Neural cell (in vitro differentiated cells): Measurements from ENCODE around the gene ZNF638. TPM values are rescaled to one million over a fixed set of nuclear protein-coding genes. Genes with fewer than 3 reads are reported as not detected.

ENCODE experiments used
- H2AFZ ChIP-seq: fragments of 200-600, 300-800 bp; sonication (generic), shearing (Covaris generic); 2 replicates; pipeline ENCODE4 v1.6.0; 2014; ENCODE audit warnings: low read depth, mild to moderate bottlenecking, antibody characterized with exemption, low read length, moderate library complexity
- H3F3A ChIP-seq: fragments of 200-600 bp; shearing (Covaris generic); 2 replicates; pipeline ENCODE4 v1.6.1; 2016; ENCODE audit warnings: mild to moderate bottlenecking, moderate library complexity, mixed read lengths, antibody characterized with exemption, low read length; ENCODE audit not compliant: insufficient read depth, poor library complexity, severe bottlenecking
- H3K27ac ChIP-seq: fragments of 200-600, 300-800 bp; sonication (generic), shearing (Covaris generic); 2 replicates; pipeline ENCODE4 v1.5.1; 2014; ENCODE audit warnings: mild to moderate bottlenecking, low read length, moderate library complexity
- H3K27me3 ChIP-seq: fragments of 300-800, 200-600 bp; sonication (generic), shearing (Covaris generic); 2 replicates; pipeline ENCODE4 v1.6.0; 2014; ENCODE audit warnings: mild to moderate bottlenecking, low read depth, low read length, moderate library complexity; ENCODE audit not compliant: insufficient read depth
- H3K36me3 ChIP-seq: fragments of 300-800, 200-600 bp; sonication (generic), shearing (Covaris generic); 2 replicates; pipeline ENCODE4 v1.5.1; 2014; ENCODE audit warnings: mild to moderate bottlenecking, antibody characterized with exemption, low read length, moderate library complexity; ENCODE audit not compliant: insufficient read depth
- H3K4me2 ChIP-seq: fragments of 300-800, 200-600 bp; sonication (generic), shearing (Covaris generic); 2 replicates; pipeline ENCODE4 v1.6.0; 2014; ENCODE audit warnings: mild to moderate bottlenecking, low read length
- H3K4me3 ChIP-seq: fragments of 300-800, 200-600 bp; sonication (generic), shearing (Covaris generic); 2 replicates; pipeline ENCODE4 v1.5.1; 2014; ENCODE audit warnings: mild to moderate bottlenecking, low read length, moderate library complexity
- H3K79me2 ChIP-seq: fragments of 200-600 bp; shearing (Covaris generic); replicated peaks from 2 replicates; pipeline ENCODE4 v1.6.0; 2014; ENCODE audit warnings: mild to moderate bottlenecking, low read length, moderate library complexity; ENCODE audit not compliant: insufficient read depth
- H3K9ac ChIP-seq: fragments of 300-800, 200-600 bp; sonication (generic), shearing (Covaris generic); 2 replicates; pipeline ENCODE4 v1.6.1; 2016; ENCODE audit warnings: mild to moderate bottlenecking, low read length, mixed read lengths
- H3K9me2 ChIP-seq: fragments of 200-600 bp; shearing (Covaris generic); 2 replicates; pipeline ENCODE4 v1.6.1; 2016; ENCODE audit warnings: mild to moderate bottlenecking, low read length, mixed read lengths; ENCODE audit not compliant: insufficient read depth
- H3K9me3 ChIP-seq: fragments of 200-600, 300-800 bp; sonication (generic), shearing (Covaris generic); 2 replicates; pipeline ENCODE4 v1.6.1; 2016; ENCODE audit warnings: mild to moderate bottlenecking, mixed run types, low read length, moderate library complexity, mixed read lengths
- H4K20me1 ChIP-seq: fragments of 200-600 bp; shearing (Covaris generic); 2 replicates; pipeline ENCODE4 v1.6.1; 2016; ENCODE audit warnings: mild to moderate bottlenecking, mixed run types; ENCODE audit not compliant: insufficient read depth
- CTCF ChIP-seq: fragments of 450-650 bp; IDR thresholded peaks from 2 replicates; pipeline ENCODE4 v1.5.1; 2014; ENCODE audit warnings: antibody characterized with exemption, mild to moderate bottlenecking, moderate library complexity; ENCODE audit not compliant: poor library complexity, severe bottlenecking
- EP300 ChIP-seq: fragments of 450-650 bp; conservative IDR thresholded peaks from 2 replicates; pipeline ENCODE4 v1.6.1; 2014; ENCODE audit warnings: antibody characterized with exemption, mild to moderate bottlenecking, moderate library complexity; ENCODE audit not compliant: poor library complexity, severe bottlenecking
- EZH2 ChIP-seq: fragments of 200-600, 300-800 bp; shearing (Covaris generic), sonication (generic); IDR thresholded peaks from 2 replicates; pipeline ENCODE4 v1.6.1; 2014; ENCODE audit warnings: antibody characterized with exemption, low read length, borderline replicate concordance, mild to moderate bottlenecking; ENCODE audit not compliant: insufficient read depth, poor library complexity, severe bottlenecking
- MXI1 ChIP-seq: fragments of 450-650 bp; conservative IDR thresholded peaks from 2 replicates; pipeline ENCODE4 v1.6.1; 2014; ENCODE audit warnings: antibody characterized with exemption, mild to moderate bottlenecking; ENCODE audit not compliant: poor library complexity, severe bottlenecking
- POLR2AphosphoS5 ChIP-seq: IDR thresholded peaks from 2 replicates; pipeline ENCODE4 v1.6.1; 2012
- RAD21 ChIP-seq: fragments of 450-650 bp; conservative IDR thresholded peaks from 2 replicates; pipeline ENCODE4 v1.6.1; 2014; ENCODE audit warnings: antibody characterized with exemption, mild to moderate bottlenecking, moderate library complexity
- REST ChIP-seq: IDR thresholded peaks from 2 replicates; pipeline ENCODE4 v1.6.1; 2012; ENCODE audit warnings: borderline replicate concordance
- SMC3 ChIP-seq: fragments of 450-650 bp; conservative IDR thresholded peaks from 2 replicates; pipeline ENCODE4 v1.6.1; 2014; ENCODE audit warnings: antibody characterized with exemption, mild to moderate bottlenecking, moderate library complexity; ENCODE audit not compliant: poor library complexity
- TAF1 ChIP-seq: IDR thresholded peaks from 2 replicates; pipeline ENCODE4 v1.6.1; 2012; ENCODE audit warnings: low read depth
- polyA plus RNA-seq: library from polyadenylated mRNA; depleted of rRNA; stranded (reverse); fragments of >200 nt; gene quantifications from 2 replicates; pipeline ENCODE4 v1.2.3, GENCODE V29; 2014

The ZNF638 gene
- polyA plus RNA-seq, 1 donor from 2014 or later: 308 TPM

GRCh38 chr2:71483246-71483645 lies 151.7 kb downstream of the ZNF638 start:
- H3K27me3 ChIP-seq: no peaks in the 10 kb centered on the region
- no peak for TF ChIP-seq REST
- no peak for TF ChIP-seq SMC3
- TF ChIP-seq TAF1: no peak
- TF ChIP-seq POLR2AphosphoS5: no peak
- TF ChIP-seq EP300: no peak
- TF ChIP-seq RAD21: no peak
- no peak for TF ChIP-seq CTCF
- no peak for TF ChIP-seq EZH2
- no peak for TF ChIP-seq MXI1
- no peak overlapping the region for H3K27ac ChIP-seq
- no peak overlapping the region for H3K4me3 ChIP-seq
- H3K9me3 ChIP-seq: no peaks in the 10 kb centered on the region
- H3K79me2 ChIP-seq: no peaks in the 10 kb centered on the region
- H3K9ac ChIP-seq: no peak overlapping the region
- no peaks in the 10 kb centered on the region for H3K36me3 ChIP-seq
- no peak overlapping the region for H3K4me2 ChIP-seq
- H3K9me2 ChIP-seq: no peaks in the 10 kb centered on the region
- H3F3A ChIP-seq: no peaks in the 10 kb centered on the region
- no peaks in the 10 kb centered on the region for H4K20me1 ChIP-seq
- H2AFZ ChIP-seq: no peak overlapping the region

- Histone ChIP-seq H3K9me2 (no peaks in the 10 kb centered on the region), H3K27ac (no peak overlapping the region), H3F3A (no peaks in the 10 kb centered on the region), H3K79me2 (no peaks in the 10 kb centered on the region), H3K36me3 (no peaks in the 10 kb centered on the region), H3K9me3 (no peaks in the 10 kb centered on the region), H2AFZ (no peak overlapping the region), H3K9ac (no peak overlapping the region), H3K27me3 (no peaks in the 10 kb centered on the region), H4K20me1 (no peaks in the 10 kb centered on the region), H3K4me2 (no peak overlapping the region), H3K4me3 (no peak overlapping the region)
- no peak for TF ChIP-seq EZH2
- no peak for TF ChIP-seq REST
- TF ChIP-seq RAD21: no peak
- TF ChIP-seq CTCF: no peak
- TF ChIP-seq TAF1: no peak
- no peak for TF ChIP-seq SMC3
- no peak for TF ChIP-seq EP300
- no peak for TF ChIP-seq MXI1
- no peak for TF ChIP-seq POLR2AphosphoS5
These were observed 152.8 kb downstream of the ZNF638 start for GRCh38 chr2:71484354-71484753.
